ENCODE data around the gene EPHA3.

GRCh38 chr3:89372456-89372855, 265.0 kb downstream of the EPHA3 start:
- TF ChIP-seq CTCF (IDR thresholded peaks at IDR 0.05) = no peak
- no peak for TF ChIP-seq POLR2A (IDR thresholded peaks at IDR 0.05)
